Measurements from ENCODE around the gene NPHP4. TPM values are rescaled to one million over a fixed set of nuclear protein-coding genes. Genes with fewer than 3 reads are reported as not detected.

The NPHP4 gene
- polyA plus RNA-seq, 2 of the 4 experiments (the other 2 are of a cell fraction), result 2.9 to 5.1 TPM

- FAIRE-seq (no peak), ATAC-seq (no peak), DNase-seq (ENCODE audit: low read depth in 1 of 2, low spot score in 1 of 2) (no peak)
- TF ChIP-seq MYC (IDR thresholded peaks at IDR 0.05; ENCODE audit: borderline replicate concordance, low read length), result no peak
- no peak for TF ChIP-seq RAD21 (conservative IDR thresholded peaks at IDR 0.05 in 1 of 2, IDR thresholded peaks at IDR 0.05 in 1 of 2)
- TF ChIP-seq HOXB5 (CRISPR knock-in tag; IDR thresholded peaks at IDR 0.05), result no peak
- no peak for TF ChIP-seq RCOR1 (IDR thresholded peaks at IDR 0.05; ENCODE audit: low read depth, low read length)
- TF ChIP-seq JUN (IDR thresholded peaks at IDR 0.05), result no peak
- TF ChIP-seq TFCP2L1 (CRISPR knock-in tag; IDR thresholded peaks at IDR 0.05), result no peak
- TF ChIP-seq POLR2AphosphoS2 (conservative IDR thresholded peaks at IDR 0.05; ENCODE audit: low read length), result no peak
- no peak for TF ChIP-seq BHLHE40 (IDR thresholded peaks at IDR 0.05; ENCODE audit: low read depth, low read length)
- 76% methylated on average over 5 of the region's 17 CpGs for WGBS (ENCODE audit: missing lambda C conversion rate)
- Histone ChIP-seq H3K9me3 (no peaks in the 10 kb centered on the region), H3K27ac (no peak overlapping the region), H3K4me2 (no peak overlapping the region), H3K4me3 (no peak overlapping the region), H3K4me1 (no peaks in the 10 kb centered on the region)
- CTCF ChIA-PET, result no interaction called here
- POLR2A ChIA-PET, result no interaction called here
Measured at GRCh38 chr1:5857011-5857410, 135.2 kb downstream of the NPHP4 start.

DNA sequence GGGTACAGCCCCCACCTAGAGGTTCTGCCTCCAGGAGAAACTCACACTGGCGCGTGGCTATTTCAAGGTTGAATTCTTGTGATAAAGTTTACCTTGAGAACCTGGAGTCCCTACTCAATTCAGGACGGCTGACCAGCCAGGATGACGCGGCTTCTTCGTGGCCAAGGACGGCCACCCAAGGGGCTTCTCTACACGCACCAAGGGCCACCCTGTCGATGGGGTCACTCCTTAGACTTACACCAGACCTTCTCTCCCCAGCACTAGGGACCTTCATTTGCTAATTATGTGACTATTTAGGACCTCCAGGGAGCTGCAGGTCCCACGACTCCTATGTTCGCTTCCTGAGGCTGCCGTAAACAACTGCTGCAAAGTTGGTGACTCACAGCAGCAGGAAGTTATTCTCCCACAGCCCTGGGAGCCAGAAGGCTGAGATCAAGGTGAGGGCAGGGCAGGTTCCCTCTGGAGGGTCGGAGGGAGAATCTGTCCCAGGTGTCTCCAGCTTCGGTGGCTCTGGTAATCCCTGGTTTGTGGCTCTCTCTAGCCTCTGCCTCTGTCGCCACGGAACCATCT lies 135.9 kb downstream of the NPHP4 start:
- ChIA-PET POLR2A (no interaction called here), CTCF (no interaction called here)
- WGBS (ENCODE audit: missing lambda C conversion rate), result 76% methylated on average over 15 of the region's 16 CpGs
- Histone ChIP-seq H3K27ac (no peak overlapping the region), H3K4me2 (no peak overlapping the region), H3K4me3 (no peak overlapping the region), H3K9me3 (no peaks in the 10 kb centered on the region), H3K4me1 (no peaks in the 10 kb centered on the region)
- TF ChIP-seq PHF8 (IDR thresholded peaks at IDR 0.05; ENCODE audit: borderline replicate concordance, low read depth) (no peak), USF2 (IDR thresholded peaks at IDR 0.05) (no peak), RNF2 (IDR thresholded peaks at IDR 0.05; ENCODE audit: borderline replicate concordance, low read depth) (no peak), REST (IDR thresholded peaks at IDR 0.05) (no peak), ZFP36 (IDR thresholded peaks at IDR 0.05; ENCODE audit: borderline replicate concordance, partially characterized antibody) (no peak), MAX (IDR thresholded peaks at IDR 0.05) (no peak), TP53 (CRISPR knock-in tag; IDR thresholded peaks at IDR 0.05) (no peak), MAZ (IDR thresholded peaks at IDR 0.05; ENCODE audit: borderline replicate concordance, low read depth, low read length) (no peak), NFE2L2 (conservative IDR thresholded peaks at IDR 0.05; ENCODE audit: low read length) (no peak), CHD4 (IDR thresholded peaks at IDR 0.05; ENCODE audit: borderline replicate concordance) (no peak), HOXA7 (CRISPR knock-in tag; IDR thresholded peaks at IDR 0.05) (no peak), SMC3 (IDR thresholded peaks at IDR 0.05) (no peak)
- ATAC-seq (no peak; a peak in 1 of 6 replicates), DNase-seq (ENCODE audit: low read depth in 1 of 2, low spot score in 1 of 2) (no peak), FAIRE-seq (no peak)
